A172 (cell line): ENCODE data around the gene MAP4K5. TPM values are rescaled to one million over a fixed set of nuclear protein-coding genes. Genes with fewer than 3 reads are reported as not detected.
A peak's percentile ranks its signal among the peaks of the same experiment; 100 is the strongest.

Experiments
- DNase-seq: peaks from one replicate; pipeline ENCODE4 v3.0.0-alpha.2; 2015; ENCODE audit warnings: low spot score
- total RNA-seq: library from RNA; depleted of rRNA; stranded (reverse); fragments of >200 nt; shearing (Covaris generic); gene quantifications from 2 replicates; pipeline ENCODE4 v1.2.3, GENCODE V29; 2014

The MAP4K5 gene
- total RNA-seq, 1 experiment from 2014 or later: 44.4 TPM

DNA sequence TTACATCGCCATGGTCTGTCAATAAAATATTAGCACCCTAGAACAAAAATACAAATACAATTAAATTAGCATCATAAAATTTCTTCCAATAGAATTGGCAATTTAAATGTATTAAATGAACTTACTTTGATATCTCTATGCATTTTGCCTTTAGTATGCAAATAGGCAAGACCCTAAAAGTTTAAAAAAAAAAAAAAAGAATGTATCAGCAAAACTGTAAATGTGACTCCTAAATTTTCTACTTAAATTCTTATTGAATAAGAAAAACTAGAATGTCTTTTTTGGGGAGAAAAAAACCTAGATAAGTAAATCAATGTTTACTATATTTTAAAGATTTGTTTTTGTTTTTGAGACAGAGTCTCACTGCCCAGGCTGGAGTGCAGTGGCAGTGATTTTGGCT, 56.2 kb downstream of the MAP4K5 start:
- DNase-seq: no peak

GRCh38 chr14:50475460-50475859, 56.9 kb downstream of the MAP4K5 start:
- no peak for DNase-seq

GRCh38 chr14:50471838-50472465, 60.4 kb downstream of the MAP4K5 start:
- no peak for DNase-seq

GRCh38 chr14:50469982-50470381, 62.4 kb downstream of the MAP4K5 start:
- DNase-seq: no peak

DNA sequence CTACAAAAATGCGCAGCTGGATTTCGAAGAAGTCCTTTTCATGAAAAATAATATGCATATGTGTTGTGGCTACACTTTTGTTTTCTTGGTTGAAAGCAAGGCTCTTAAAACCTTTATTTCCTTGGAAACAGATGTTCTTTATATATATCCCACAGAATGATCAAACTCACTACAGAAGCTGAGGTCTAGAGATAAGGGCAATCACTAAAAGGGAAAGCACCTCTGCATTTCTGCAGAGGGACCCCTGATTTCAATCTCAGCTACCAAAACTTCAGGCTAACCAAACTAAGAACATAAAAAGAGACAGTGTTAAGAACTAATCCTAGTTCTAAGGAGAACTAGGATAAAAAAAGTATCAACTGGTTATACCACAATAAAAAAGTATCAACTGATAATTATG, 70.3 kb downstream of the MAP4K5 start:
- no peak for DNase-seq

DNA sequence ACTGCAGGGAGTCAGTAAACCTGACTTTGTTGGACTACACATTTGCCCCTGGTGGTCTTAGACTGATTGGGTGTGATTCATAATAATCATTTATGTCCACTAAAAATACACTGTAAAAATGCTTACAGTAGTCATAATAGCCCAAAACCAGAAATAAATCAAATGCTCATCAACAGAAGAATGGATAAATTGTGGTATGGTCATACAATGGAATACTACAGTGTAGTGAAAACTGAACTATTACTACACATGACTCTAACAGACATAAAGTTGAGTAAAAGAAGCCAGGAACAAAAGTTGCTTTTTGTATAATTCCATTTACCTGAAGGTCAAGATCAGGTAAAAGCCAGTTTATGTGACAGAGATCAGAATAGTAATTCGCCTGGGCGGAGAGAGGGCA, 78.5 kb downstream of the MAP4K5 start:
- no peak for DNase-seq

DNA sequence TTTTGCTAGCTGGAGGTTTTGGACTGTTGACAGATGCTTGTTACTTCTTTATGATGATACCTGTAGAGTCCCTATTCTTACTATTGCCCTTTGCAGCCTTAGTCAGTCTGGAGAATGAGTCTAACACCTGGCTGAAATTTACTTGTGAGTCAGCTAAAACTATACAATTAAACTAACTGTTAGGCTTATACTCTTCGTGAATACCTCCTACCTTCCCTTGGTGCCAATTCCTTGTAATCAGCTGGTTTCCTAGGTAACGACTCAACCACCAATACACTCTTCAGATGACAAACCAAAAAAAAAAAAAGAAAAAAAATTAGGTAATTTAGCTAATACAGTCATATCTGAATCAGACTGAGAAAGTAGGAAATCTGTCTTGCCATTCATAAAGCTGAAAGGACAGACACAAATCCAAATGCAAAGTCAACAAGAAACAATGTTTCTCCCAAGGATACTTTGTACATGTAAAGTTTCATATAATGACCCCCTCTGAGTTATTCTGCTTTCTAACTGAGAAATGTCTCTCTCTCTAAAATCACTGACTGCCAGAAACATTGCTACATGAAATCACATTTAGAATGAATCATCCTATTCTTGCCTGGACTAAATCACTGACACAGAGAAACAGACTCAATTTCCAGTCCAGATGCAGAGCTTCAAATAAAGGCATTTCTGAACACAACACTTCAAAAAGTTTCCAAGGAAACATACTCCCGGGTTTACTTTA, 79.2 kb downstream of the MAP4K5 start:
- DNase-seq: no peak

DNA sequence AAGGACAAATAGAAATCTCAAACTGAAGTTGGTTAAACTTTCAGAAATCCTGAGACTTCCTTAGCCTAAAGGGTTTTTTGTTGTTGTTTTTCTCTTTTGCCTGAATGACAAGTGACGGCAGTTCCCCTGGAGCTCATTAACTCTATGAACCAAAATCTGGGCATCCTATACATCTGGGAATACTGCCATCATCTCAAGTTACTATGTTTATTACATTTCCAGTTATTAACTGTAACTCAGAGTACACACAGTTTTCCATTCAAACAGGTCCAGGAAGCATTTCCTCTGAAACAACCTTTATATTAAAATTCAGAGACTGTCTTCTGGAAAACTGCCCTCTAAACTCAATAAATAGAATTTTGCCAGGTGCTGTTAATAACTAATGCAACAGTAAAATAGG, 80.1 kb downstream of the MAP4K5 start:
- DNase-seq: no peak

GRCh38 chr14:50451854-50452253, 80.5 kb downstream of the MAP4K5 start:
- no peak for DNase-seq

DNA sequence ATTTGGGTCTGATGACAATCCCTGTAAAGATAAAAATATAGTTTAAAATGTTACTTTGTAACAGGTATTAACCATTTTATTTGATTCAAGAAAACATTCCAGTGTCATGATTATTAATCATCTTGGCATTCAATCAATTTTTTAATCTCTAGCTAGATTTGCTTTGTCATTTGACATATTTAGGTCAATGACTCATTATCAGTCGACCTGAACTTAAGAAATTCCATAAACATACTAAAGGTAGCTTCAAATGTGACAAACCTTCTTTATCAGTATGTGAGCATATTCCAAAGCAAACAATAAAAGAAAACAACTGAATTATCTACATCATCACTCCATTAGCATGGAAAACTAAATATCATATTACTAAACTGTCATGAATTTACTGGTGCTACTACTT, 84.9 kb downstream of the MAP4K5 start:
- DNase-seq: peak; percentile 0

- DNase-seq: no peak
Measured at GRCh38 chr14:50434528-50434927, 97.8 kb downstream of the MAP4K5 start.

DNA sequence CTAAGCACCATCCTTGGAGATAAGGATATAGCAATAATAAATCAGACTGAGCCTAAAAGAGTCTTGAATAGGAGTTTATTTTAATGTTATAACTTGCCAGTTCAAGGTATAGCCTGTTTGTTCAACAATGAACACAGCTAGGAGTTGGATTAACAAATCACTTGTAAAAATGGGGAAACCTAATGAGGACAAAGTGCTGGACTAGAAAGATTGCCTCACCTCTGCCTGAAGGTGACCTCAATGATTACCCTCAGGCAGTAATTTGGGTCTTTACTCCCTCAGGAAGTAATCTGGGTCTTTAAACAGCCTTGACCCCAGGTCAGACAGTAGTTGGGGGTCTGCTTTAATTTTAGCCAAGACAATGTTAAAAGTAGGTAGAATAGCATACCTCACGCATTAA, 100.2 kb downstream of the MAP4K5 start:
- no peak for DNase-seq

DNA sequence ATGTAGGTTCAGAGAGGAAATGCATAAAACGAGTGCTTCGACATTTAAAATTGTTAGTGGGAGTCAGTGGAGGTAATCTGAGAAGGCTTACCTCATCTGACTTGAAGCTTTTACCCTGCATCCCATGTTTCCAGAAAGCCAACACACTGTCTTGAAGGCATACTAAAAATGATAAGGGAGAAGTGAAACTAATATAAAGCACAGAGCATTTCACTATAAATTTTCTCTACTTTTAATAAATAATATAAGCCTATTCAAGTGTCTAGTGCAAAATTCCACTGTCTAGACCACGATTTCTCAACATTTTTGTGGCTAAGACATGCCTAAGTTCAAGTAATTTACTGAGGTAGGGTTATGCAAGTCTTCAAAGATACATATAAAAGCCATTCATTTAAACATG, 106.6 kb downstream of the MAP4K5 start:
- DNase-seq: no peak

DNA sequence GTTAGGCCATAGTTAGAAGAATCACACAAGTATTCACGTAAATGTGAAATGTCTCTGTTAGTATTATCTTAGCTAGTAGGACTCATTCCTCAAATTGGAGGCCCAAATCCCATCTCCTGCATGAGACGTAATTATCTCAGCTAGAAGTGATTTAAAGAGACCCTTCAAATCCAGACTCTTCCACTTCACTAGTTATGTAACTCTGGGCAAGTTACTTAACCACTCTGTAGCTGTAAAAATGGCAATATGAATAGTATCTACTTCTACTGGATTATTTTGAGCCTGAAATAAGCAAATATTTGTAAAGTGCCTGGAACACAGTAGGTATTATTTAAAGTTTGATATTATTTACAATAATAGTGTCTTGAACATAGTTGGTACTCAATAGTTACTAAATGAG, 107.3 kb downstream of the MAP4K5 start:
- DNase-seq: no peak

DNA sequence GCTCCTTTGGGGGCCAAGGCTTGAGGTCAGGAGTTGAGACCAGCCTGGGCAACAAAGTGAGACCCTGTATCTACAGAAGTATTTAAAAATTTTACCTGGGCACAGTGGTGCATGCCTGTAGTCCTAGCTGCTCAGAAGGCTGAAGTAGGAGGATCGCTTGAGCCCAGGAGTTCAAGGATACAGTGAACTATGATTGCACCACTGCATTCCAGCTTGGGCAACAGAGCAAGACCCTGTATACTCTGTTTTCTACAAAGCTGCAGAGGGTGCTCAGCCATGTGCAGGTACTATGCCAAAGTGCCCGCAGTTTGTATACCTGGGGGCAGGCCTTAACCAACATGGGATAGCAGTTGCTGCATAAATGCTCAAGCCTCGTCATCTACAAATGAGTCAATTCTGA, 108.8 kb downstream of the MAP4K5 start:
- DNase-seq: no peak

- DNase-seq: no peak
Measured at GRCh38 chr14:50421499-50421898, 110.9 kb downstream of the MAP4K5 start.

GRCh38 chr14:50417853-50418252, 114.5 kb downstream of the MAP4K5 start:
- DNase-seq: no peak

GRCh38 chr14:50410921-50411320, 121.4 kb downstream of the MAP4K5 start:
- peak; percentile 25 for DNase-seq

- DNase-seq: no peak
Measured at GRCh38 chr14:50410071-50410470, 122.3 kb downstream of the MAP4K5 start.

- no peak for DNase-seq
Measured at GRCh38 chr14:50407111-50407812, 125.1 kb downstream of the MAP4K5 start.

GRCh38 chr14:50403419-50403818, 128.9 kb downstream of the MAP4K5 start:
- no peak for DNase-seq

GRCh38 chr14:50402965-50403364, 129.4 kb downstream of the MAP4K5 start:
- DNase-seq: no peak

GRCh38 chr14:50400461-50400860, 131.9 kb downstream of the MAP4K5 start:
- DNase-seq: no peak
